Kidney (tissue), 14 donors: ENCODE measurements around the gene PTPRG. TPM values are rescaled to one million over a fixed set of nuclear protein-coding genes. Genes with fewer than 3 reads are reported as not detected.

Experiments used
- DNase-seq, 5 donors: peaks; one replicate each; pipeline ENCODE4 v3.0.0-alpha.2; 2013 to 2020
- FAIRE-seq: peaks from 2 replicates; lab custom pipeline; 2012; peaks lifted over from hg19 to GRCh38; lab: Jason Lieb, UNC
- H3K27ac ChIP-seq, 2 donors: one replicate each; pipeline ENCODE4 v1.7.0; 2013; ENCODE audit warnings: low read depth in 2 of 2, low read length in 2 of 2, inconsistent platforms in 1 of 2
- H3K27me3 ChIP-seq: one replicate; pipeline ENCODE4 v1.7.1; 2013; ENCODE audit warnings: low read length, inconsistent platforms; ENCODE audit not compliant: control insufficient read depth, insufficient read depth
- H3K36me3 ChIP-seq, 3 donors: one replicate each; pipeline versions ENCODE4 v1.7.0 to v1.7.1; 2013; ENCODE audit warnings: low read length in 3 of 3, control low read depth in 1 of 3, inconsistent platforms in 1 of 3; ENCODE audit not compliant: insufficient read depth in 3 of 3, control insufficient read depth in 2 of 3
- H3K4me1 ChIP-seq, 3 donors: one replicate each; pipeline versions ENCODE4 v1.7.0 to v1.7.1; 2013; ENCODE audit warnings: low read length in 3 of 3, inconsistent platforms in 1 of 3, low read depth in 1 of 3; ENCODE audit not compliant: control insufficient read depth in 2 of 3, insufficient read depth in 2 of 3
- H3K4me3 ChIP-seq, 3 donors: one replicate each; pipeline versions ENCODE4 v1.7.0 to v1.8.1; 2013; ENCODE audit warnings: low read length in 3 of 3, control low read depth in 1 of 3, inconsistent platforms in 1 of 3
- H3K9ac ChIP-seq, 3 donors: one replicate each; pipeline versions ENCODE4 v1.7.0 to v1.7.1; 2013; ENCODE audit warnings: low read length in 3 of 3, control low read depth in 1 of 3, inconsistent platforms in 1 of 3
- H3K9me3 ChIP-seq, 3 donors: one replicate each; pipeline versions ENCODE4 v1.7.0 to v1.7.1; 2013; ENCODE audit warnings: low read length in 3 of 3, control low read depth in 1 of 3, inconsistent platforms in 1 of 3; ENCODE audit not compliant: control insufficient read depth in 2 of 3, insufficient read depth in 1 of 3
- intact Hi-C: fragments of 100-400 bp; cut with DNase I; formaldehyde crosslinking; loops from one replicate; pipeline ENCODE4 v1.11.1; 2022
- polyA plus RNA-seq: library from polyadenylated mRNA; stranded (reverse); fragments of 350-450 nt; fragmentation: Illumina TruSeq; extraction: RNeasy Lipid Tissue Mini Kit (QIAGEN cat#74804); gene quantifications from one replicate; pipeline ENCODE4 v1.2.3, GENCODE V29; 2014; ENCODE audit warnings: low read depth, low replicate concordance; ENCODE audit not compliant: insufficient read depth
- total RNA-seq: library from RNA; stranded (reverse); fragmentation: NEBNext Ultra II Directional; extraction: Animal tissue kit (Norgen Biotek cat#: 25700); gene quantifications from one replicate; pipeline ENCODE4 v1.2.1, GENCODE V29; 2021
- TF ChIP-seq, protein P1 (sequence below): IDR thresholded peaks from 3 replicates; pipeline ENCODE4 v1.5.1; 2012; ENCODE audit warnings: mild to moderate bottlenecking, moderate library complexity, borderline replicate concordance; ENCODE audit not compliant: insufficient read depth; ENCODE audit errors: extremely low read depth
- donor health status: control.
- donor health status: control.
- donor health status: control.
- donor health status: control.
- donor health status: control.
- donor health status: DM: yes; HTN: yes; CAD: no.
- donor health status: Normal renal cell carcinoma (clear cell type).

The PTPRG gene
- total and polyA plus RNA-seq, 2 donors from 2014 or later = 9.2 to 154 TPM

GRCh38 chr3:62135741-62136140 is 574.4 kb downstream of the PTPRG start:
- DNase-seq (no peak), FAIRE-seq (no peak)
- Histone ChIP-seq H3K4me1 (peaks cover 0 to 2% (median 0%) of the 10 kb centered on the region in 3 donors), H3K27me3 (no peaks in the 10 kb centered on the region), H3K4me3 (no peak overlapping the region), H3K36me3 (peaks cover 2 to 5% (median 5%) of the 10 kb centered on the region in 3 donors), H3K9me3 (no peaks in the 10 kb centered on the region), H3K27ac (no peak overlapping the region), H3K9ac (no peak overlapping the region)
- intact Hi-C loops = no loop called here
- TF ChIP-seq, protein P1, sequence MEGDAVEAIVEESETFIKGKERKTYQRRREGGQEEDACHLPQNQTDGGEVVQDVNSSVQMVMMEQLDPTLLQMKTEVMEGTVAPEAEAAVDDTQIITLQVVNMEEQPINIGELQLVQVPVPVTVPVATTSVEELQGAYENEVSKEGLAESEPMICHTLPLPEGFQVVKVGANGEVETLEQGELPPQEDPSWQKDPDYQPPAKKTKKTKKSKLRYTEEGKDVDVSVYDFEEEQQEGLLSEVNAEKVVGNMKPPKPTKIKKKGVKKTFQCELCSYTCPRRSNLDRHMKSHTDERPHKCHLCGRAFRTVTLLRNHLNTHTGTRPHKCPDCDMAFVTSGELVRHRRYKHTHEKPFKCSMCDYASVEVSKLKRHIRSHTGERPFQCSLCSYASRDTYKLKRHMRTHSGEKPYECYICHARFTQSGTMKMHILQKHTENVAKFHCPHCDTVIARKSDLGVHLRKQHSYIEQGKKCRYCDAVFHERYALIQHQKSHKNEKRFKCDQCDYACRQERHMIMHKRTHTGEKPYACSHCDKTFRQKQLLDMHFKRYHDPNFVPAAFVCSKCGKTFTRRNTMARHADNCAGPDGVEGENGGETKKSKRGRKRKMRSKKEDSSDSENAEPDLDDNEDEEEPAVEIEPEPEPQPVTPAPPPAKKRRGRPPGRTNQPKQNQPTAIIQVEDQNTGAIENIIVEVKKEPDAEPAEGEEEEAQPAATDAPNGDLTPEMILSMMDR = no peak

DNA sequence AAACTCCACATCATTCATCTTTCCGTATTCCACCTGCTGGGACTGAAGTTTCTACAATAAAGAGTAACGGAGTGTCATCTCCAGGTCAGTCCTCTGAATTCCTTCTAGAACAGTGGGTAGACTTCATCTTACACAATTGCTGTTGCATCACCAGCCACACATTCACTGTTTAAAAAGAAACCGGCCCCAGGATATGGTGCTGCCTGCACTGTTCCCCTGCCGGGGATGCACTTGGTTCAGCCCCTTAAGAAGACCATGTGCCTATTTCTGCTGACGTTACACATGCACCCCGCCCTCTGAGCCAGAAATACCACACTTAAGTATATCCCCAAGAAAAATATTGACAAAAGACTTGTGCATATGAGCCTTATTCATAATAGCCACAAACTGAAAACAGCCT is 578.6 kb downstream of the PTPRG start:
- H3K27me3 ChIP-seq = no peaks in the 10 kb centered on the region
- DNase-seq (no peak), FAIRE-seq (no peak)
- peaks cover 2 to 5% (median 3%) of the 10 kb centered on the region in 3 donors for H3K36me3 ChIP-seq
- H3K9me3 ChIP-seq = no peaks in the 10 kb centered on the region
- no peak overlapping the region for H3K9ac ChIP-seq
- intact Hi-C loops = no loop called here
- H3K27ac ChIP-seq = no peak overlapping the region
- peaks cover 0 to 6% (median 5%) of the 10 kb centered on the region in 3 donors for H3K4me1 ChIP-seq
- H3K4me3 ChIP-seq = no peak overlapping the region
- TF ChIP-seq, protein P1 = no peak

- Histone ChIP-seq H3K4me3 (no peak overlapping the region), H3K9ac (no peak overlapping the region), H3K36me3 (peaks cover 2 to 5% (median 3%) of the 10 kb centered on the region in 3 donors), H3K9me3 (no peaks in the 10 kb centered on the region), H3K27me3 (no peaks in the 10 kb centered on the region), H3K27ac (no peak overlapping the region), H3K4me1 (peaks cover 0 to 6% (median 5%) of the 10 kb centered on the region in 3 donors)
- TF ChIP-seq, protein P1 = no peak
- peak in 4 of 5 donors; percentile 52 to 88 (median 73) for DNase-seq
- no peak for FAIRE-seq
- intact Hi-C loops = no loop called here
Observed at GRCh38 chr3:62142331-62143085, 581.1 kb downstream of the PTPRG start.
